GM13976 (cell line): ENCODE measurements around the gene MUSTN1.

Experiments used
- DNase-seq: peaks from one replicate; pipeline ENCODE4 v3.0.0; 2012; ENCODE audit warnings: low spot score
- CTCF ChIP-seq: IDR thresholded peaks from 2 replicates; pipeline ENCODE4 v1.5.1; 2012; ENCODE audit warnings: borderline replicate concordance, mild to moderate bottlenecking; ENCODE audit not compliant: insufficient read depth; ENCODE audit errors: extremely low read depth, missing control alignments, control extremely low read depth
- in situ Hi-C: fragments of 300-500 bp; cut with MboI; formaldehyde crosslinking; loops from one replicate; pipeline ENCODE4 v1.12.0; 2022; ENCODE audit warnings: low sequenced_read_pairs, mixed read lengths, inconsistent platforms; ENCODE audit not compliant: unreplicated experiment

Gene MUSTN1

GRCh38 chr3:52790741-52791140 is 44.1 kb downstream of the MUSTN1 start:
- TF ChIP-seq CTCF, result no peak
- in situ Hi-C loops, result no loop called here
- DNase-seq, result no peak

- in situ Hi-C loops, result no loop called here
- TF ChIP-seq CTCF, result no peak
- DNase-seq, result no peak
These were observed 44.5 kb downstream of the MUSTN1 start for GRCh38 chr3:52790337-52790736.

- in situ Hi-C loops, result no loop called here
- no peak for TF ChIP-seq CTCF
- DNase-seq, result no peak
These were observed 45.1 kb downstream of the MUSTN1 start for GRCh38 chr3:52789746-52790040.

- no peak for TF ChIP-seq CTCF
- DNase-seq, result no peak
- in situ Hi-C loops, result no loop called here
These were observed 45.7 kb downstream of the MUSTN1 start for GRCh38 chr3:52788890-52789745.

GRCh38 chr3:52787672-52788625 is 46.9 kb downstream of the MUSTN1 start:
- no peak for TF ChIP-seq CTCF
- no peak for DNase-seq
- in situ Hi-C loops, result no loop called here

GRCh38 chr3:52787246-52787645 is 47.6 kb downstream of the MUSTN1 start:
- TF ChIP-seq CTCF, result no peak
- no peak for DNase-seq
- in situ Hi-C loops, result no loop called here
